ENCODE results near the gene CDC42BPA. TPM values are rescaled to one million over a fixed set of nuclear protein-coding genes. Genes with fewer than 3 reads are reported as not detected.
A peak's percentile ranks its signal among the peaks of the same experiment; 100 is the strongest.

CDC42BPA gene
- total and polyA plus RNA-seq, 9 of the 15 experiments (the other 6 are each of a cell fraction or from before 2014, with no cell fraction given) = 8.0 to 77.5 (median 52.1) TPM

- TF ChIP-seq ZNF134 (CRISPR knock-in tag; conservative IDR thresholded peaks at IDR 0.05) = no peak
- peak; percentile 93 for TF ChIP-seq ZNF146 (CRISPR knock-in tag; IDR thresholded peaks at IDR 0.05; ENCODE audit: unreplicated experiment)
- peak; percentile 44; the same call in 1 of the 2 replicates for TF ChIP-seq BCOR (IDR thresholded peaks at IDR 0.05)
- 0 out of 2 replicates have a peak, but pooled peaks have one; percentile 3 for TF ChIP-seq ZNF316 (IDR thresholded peaks at IDR 0.05)
- peak; percentile 32 to 48; a peak in 1 of 4 replicates for TF ChIP-seq KDM1A (IDR thresholded peaks at IDR 0.05)
- TF ChIP-seq RBM25 (IDR thresholded peaks at IDR 0.05; ENCODE audit: low read depth, low read length, severe bottlenecking) = peak; percentile 65
- Histone ChIP-seq H4K20me1 (replicated peaks; ENCODE audit: control insufficient read depth, insufficient read depth, low read length) (no peaks in the 10 kb centered on the region), H3K4me1 (replicated peaks in 1 of 2; ENCODE audit: control insufficient read depth in 2 of 2, insufficient read depth in 2 of 2, low read length in 2 of 2) (peaks cover 3 to 5% of the 10 kb centered on the region in 2 experiments; a peak in 2 of 5 replicates), H3K4me3 (no peak overlapping the region), H3K4me2 (ENCODE audit: insufficient read depth, low read length) (no peak overlapping the region), H3K27me3 (ENCODE audit: control insufficient read depth in 2 of 2, insufficient read depth in 2 of 2, low read length in 2 of 2) (no peaks in the 10 kb centered on the region), H3K9ac (ENCODE audit: insufficient read depth in 1 of 2, low read depth in 2 of 2, low read length in 2 of 2) (no peak overlapping the region), H3K27ac (ENCODE audit: extremely low read depth, low read depth, low read length) (no peak overlapping the region), H3K9me1 (ENCODE audit: control insufficient read depth, insufficient read depth, low read length) (no peaks in the 10 kb centered on the region), H3K36me3 (ENCODE audit: control insufficient read depth, insufficient read depth, low read length) (peaks cover 13% of the 10 kb centered on the region; the same call in 2 of the 3 replicates), H2AFZ (ENCODE audit: low read depth, low read length) (no peak overlapping the region), H3K9me3 (replicated peaks; ENCODE audit: control insufficient read depth, insufficient read depth, low read depth, low read length) (no peaks in the 10 kb centered on the region; the same call in 1 of the 2 replicates), H3K79me2 (ENCODE audit: control insufficient read depth, insufficient read depth, low read length) (peaks cover 96% of the 10 kb centered on the region)
- intact Hi-C loops (cut with micrococcal nuclease) (no loop called here), in situ Hi-C loops (cut with MboI) (no loop called here)
- CTCF ChIA-PET (ENCODE audit: low intra/inter-chr PET ratio) = no interaction called here
- POLR2A ChIA-PET = interaction anchor here (1.3 to 2.3 kb wide), 2 partner anchors 9 to 16 kb away, joined by 4 to 8 read pairs; no protein-coding TSS in a partner anchor
- DNase-seq (ENCODE audit: extremely low read depth in 1 of 4, low spot score in 3 of 4) = no peak
- 88% methylated on average over 4 of the region's 4 CpGs for WGBS (ENCODE audit: insufficient coverage, low coverage, missing lambda C conversion rate)
- no TSS peak for BruUV-seq (replicated peaks)
- FAIRE-seq = no peak
- ATAC-seq = no peak
Measured at GRCh38 chr1:227297073-227297793, 21.1 kb downstream of the CDC42BPA start.
